GM18519 (cell line): ENCODE data around the gene NFIX.

ENCODE experiments used
- ATAC-seq: cut with Tn5 transposase; IDR thresholded peaks from one replicate; pipeline ENCODE4 v1.9.1; 2021; ENCODE audit warnings: mild to moderate bottlenecking, moderate library complexity; ENCODE audit not compliant: unreplicated experiment, low FRiP score

Gene NFIX

DNA sequence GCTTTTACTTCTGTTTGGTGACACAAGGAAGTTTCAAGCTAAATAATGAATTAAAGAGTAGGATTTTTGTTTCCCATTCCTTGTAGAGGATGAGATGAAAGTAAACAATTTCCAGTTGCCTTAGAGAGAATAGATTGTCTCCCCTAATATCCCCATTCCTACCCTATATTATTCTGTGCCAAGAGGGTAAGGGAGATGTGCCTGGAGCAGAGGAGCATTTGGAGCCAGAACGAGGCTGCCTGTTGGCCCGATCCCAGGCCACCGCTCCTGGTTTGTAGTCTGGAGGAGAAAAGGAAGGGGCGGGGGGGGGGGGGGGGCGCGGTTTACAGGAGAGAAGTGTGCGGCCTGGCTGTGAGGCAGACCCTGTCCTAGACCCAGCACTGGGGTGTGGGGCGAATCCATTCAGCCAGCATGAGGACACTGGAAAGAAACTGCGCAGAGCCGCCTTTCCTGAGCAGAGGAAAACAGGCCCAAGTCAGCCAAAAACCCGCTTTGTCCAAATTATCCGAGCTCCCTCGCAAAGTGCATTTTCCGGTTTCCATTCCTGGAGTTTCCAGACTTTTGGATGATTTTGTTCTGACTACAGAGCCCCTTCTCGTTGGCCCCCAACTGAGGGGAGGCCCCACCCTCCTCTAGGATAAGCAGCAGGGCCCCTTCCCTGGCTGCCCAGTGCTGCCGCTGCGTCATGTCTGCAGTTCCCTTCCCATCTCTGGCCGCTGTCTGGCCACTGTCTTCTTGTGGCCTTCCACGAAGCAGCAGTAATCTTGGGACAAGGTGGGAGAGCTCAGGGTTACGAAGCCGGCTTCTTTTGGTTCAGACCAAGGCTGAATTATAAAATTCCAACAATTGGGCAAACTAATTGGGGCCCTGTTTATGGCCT, 23.0 kb downstream of the NFIX start:
- no peak for ATAC-seq

DNA sequence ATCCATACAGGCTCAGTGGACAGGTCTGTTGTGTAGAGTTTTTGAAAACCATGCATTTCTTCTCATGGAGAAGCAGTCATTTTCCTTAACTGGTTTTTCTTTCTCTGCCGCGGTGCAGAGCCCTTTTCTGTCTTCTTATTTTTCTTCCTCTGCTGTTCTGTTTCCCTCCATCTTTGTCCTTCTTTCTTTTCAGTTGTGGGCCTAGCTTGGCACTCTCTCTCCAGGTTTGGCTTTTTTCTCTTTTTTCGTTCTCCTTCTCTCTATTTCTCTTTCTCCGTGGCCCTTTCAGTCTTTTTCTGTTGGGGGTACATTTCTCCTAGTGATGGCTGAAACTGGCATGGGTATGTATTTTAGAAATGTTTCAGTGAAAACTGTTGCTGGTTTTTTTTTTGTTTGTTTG, 24.1 kb downstream of the NFIX start:
- no peak for ATAC-seq

- ATAC-seq: no peak
Observed at GRCh38 chr19:13020002-13020414, 24.7 kb downstream of the NFIX start.

DNA sequence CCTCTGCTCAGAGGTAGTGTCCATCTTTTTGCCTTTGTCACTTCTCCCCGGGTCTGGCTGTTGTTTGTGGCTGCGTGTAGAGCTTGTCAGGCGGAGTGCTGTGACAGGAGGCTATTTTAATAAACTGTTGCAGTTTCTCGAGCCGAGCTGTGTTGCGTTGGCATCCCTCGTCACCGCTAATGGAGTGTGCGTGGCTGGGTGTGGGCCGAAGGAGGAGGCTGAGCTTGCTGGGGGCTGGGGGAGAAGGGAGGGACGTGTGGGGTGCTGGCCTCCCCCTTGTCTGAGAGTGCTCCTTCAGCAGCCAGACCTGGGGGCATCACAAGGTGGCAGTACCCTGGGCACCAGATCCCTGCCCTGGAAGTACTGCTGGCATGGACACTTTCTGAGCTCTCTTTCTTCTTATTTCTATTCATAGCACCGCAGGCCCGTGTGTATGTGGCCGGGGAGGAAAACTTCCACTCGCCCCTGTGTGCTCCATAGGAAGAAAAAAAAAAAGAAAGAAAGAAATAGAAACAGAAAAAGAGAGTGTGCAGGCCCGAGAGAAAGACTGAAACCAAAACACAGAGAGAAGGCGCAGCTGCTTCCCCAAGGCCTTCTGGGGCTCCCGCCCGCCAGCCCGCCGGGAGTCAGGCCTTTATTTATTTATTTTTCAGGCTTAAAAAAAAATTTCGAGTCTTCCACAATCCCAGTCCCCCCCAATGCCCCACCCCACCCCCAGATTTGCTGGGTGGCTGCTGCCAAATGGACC, 27.0 kb downstream of the NFIX start:
- no peak for ATAC-seq

DNA sequence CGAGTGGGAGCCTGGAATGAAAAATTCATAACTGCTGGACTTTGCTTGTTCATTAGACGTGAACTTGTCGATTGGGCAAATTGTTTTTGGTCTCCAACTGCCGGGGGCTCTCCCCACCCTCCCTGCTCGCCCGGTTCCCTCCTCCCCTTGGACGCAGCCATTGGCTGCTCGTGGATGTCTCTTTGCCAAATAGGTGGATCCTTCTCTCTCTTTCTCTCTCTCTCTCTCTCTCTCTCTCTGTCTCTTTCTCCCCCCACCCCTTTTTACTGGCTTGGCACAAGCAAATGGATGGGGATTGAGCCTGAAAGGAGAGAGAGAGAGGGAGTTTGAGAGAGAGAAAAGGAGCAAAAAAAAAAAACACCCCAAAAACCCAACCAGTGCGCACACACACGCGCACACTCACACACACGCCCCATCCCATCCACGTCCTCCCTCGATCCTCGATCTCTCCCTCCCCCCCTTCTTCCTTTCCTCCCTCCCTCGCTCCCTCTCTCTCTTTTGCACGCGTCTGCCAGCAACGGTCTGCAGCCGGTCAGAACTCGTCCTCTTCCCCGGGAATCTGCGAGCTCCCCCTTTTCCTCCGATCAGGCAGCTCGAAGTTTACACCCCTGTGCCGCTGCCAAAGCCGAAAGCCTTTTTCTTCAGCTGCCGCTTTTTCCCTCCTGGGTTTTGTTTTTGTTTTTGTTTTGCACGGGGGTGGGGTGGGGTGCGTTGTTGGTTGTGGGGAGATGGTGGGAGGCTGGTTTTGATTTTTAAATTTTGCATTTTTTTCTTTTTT, 27.8 kb downstream of the NFIX start:
- no peak for ATAC-seq

DNA sequence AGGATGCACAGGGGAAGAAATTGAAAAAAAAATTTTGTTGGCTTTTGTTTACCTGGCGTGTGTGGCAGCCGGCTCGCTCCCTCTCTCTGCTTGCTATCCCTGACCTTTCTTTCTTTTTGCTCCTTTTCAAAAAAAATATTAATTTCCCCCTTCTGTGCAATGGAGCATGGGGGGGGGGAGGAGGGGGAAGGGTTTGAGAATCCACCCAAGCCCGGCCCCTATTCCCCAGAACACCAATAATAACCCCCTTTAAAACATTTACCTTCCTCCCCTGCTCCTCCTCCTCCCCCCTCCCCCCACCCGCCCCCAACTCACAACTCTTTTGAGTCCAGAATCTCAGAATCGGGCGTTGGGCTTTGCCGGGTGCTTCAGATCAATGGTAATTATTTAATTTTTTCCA, 28.4 kb downstream of the NFIX start:
- ATAC-seq: no peak

DNA sequence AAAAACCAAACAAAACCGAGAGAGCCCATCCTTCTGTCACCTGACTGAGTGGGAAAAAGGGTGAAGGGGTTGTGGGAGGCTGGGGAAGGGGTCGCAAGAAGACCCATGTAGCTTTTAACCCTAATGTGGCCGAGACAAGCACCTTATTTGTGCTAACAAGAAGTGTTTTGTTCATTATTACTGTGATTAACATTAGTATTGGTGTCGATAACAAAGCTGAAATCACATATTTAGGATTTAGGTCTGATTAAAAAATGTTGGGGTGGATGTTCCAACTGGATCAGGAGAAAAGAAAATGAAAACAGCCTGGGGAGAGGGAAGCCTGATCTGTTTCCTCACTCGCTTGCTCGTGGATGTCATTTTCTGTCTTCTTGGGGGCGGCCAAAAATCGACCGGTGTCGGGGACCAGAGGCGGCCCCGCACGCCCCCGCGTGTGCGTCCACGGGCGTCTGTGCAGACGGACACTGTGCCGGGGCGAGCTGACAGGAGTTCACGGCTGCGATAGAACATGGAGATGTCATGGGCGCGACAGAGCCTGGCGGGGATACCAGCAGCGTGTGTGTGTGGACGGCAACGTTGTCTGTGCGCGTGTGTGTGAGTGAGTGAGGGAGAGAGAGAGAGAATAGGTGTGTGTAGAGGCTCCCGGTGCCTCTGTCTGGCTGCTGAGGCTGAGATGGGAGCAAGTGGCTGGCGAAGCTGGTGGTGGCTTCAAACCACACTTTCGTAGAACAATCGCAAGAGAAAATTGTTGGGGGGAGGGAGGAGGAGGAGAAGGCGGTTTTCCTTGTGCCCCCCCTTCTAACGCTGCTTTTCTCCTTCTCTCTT, 29.1 kb downstream of the NFIX start:
- no peak for ATAC-seq

GRCh38 chr19:13024951-13025697, 29.8 kb downstream of the NFIX start:
- no peak for ATAC-seq

- no peak for ATAC-seq
Observed at GRCh38 chr19:13025819-13026456, 30.7 kb downstream of the NFIX start.

GRCh38 chr19:13026462-13027370, 31.4 kb downstream of the NFIX start:
- no peak for ATAC-seq

GRCh38 chr19:13027557-13027956, 32.3 kb downstream of the NFIX start:
- ATAC-seq: no peak

- ATAC-seq: no peak
Observed at GRCh38 chr19:13028027-13028426, 32.8 kb downstream of the NFIX start.

GRCh38 chr19:13029301-13029880, 34.1 kb downstream of the NFIX start:
- no peak for ATAC-seq

GRCh38 chr19:13029893-13030292, 34.6 kb downstream of the NFIX start:
- no peak for ATAC-seq

- no peak for ATAC-seq
Observed at GRCh38 chr19:13031917-13032623, 36.8 kb downstream of the NFIX start.

GRCh38 chr19:13032837-13033236, 37.6 kb downstream of the NFIX start:
- ATAC-seq: no peak

- no peak for ATAC-seq
Observed at GRCh38 chr19:13033244-13033643, 38.0 kb downstream of the NFIX start.
